Gastroesophageal sphincter (tissue), 4 donors: ENCODE measurements around the gene OR2B2. TPM values are rescaled to one million over a fixed set of nuclear protein-coding genes. Genes with fewer than 3 reads are reported as not detected.
"Not testable (repeated sequence)": the region's sequence is repeated elsewhere in the genome, so short reads cannot be mapped to it uniquely, and the experiment has no call there.

ENCODE experiments used
- ATAC-seq: fragments of 150-250 bp; one replicate; pipeline ENCODE4 v1.9.1; 2016; ENCODE audit warnings: mild to moderate bottlenecking, moderate library complexity
- H3K27ac ChIP-seq, 4 donors: fragments of 200-600 bp; sonication (generic) in 3 of 4; 1 replicate in 3 of 4; 2 replicates in 1 of 4; pipeline ENCODE4 v1.5.1; 2016 to 2019
- H3K27me3 ChIP-seq: fragments of 200-600 bp; sonication (generic); one replicate; pipeline ENCODE4 v1.5.1; 2019
- H3K36me3 ChIP-seq, 2 donors: fragments of 200-600 bp; sonication (generic); one replicate each; pipeline ENCODE4 v1.5.1; 2019; ENCODE audit warnings: control low read depth in 1 of 2
- H3K4me1 ChIP-seq, 3 donors: fragments of 200-600 bp; sonication (generic); 1 replicate in 2 of 3; 2 replicates in 1 of 3; pipeline ENCODE4 v1.5.1; 2016 to 2019; ENCODE audit warnings: control low read depth in 2 of 3
- H3K4me3 ChIP-seq, 2 donors: fragments of 200-600 bp; sonication (generic); one replicate each; pipeline ENCODE4 v1.5.1; 2019; ENCODE audit warnings: mild to moderate bottlenecking in 1 of 2, moderate library complexity in 1 of 2
- H3K9me3 ChIP-seq, 3 donors: fragments of 200-600 bp; sonication (generic); one replicate each; pipeline ENCODE4 v1.5.1; 2017 to 2019; ENCODE audit warnings: control low read depth in 2 of 3
- EP300 ChIP-seq: sonication (generic); formaldehyde crosslinking; IDR thresholded peaks from one replicate; pipeline ENCODE4 v1.6.1; 2017; ENCODE audit warnings: antibody characterized with exemption, mild to moderate bottlenecking
- POLR2A ChIP-seq, 2 donors: fragments of 450-650 bp; IDR thresholded peaks; one replicate each; pipeline ENCODE4 v1.6.1; 2017; ENCODE audit warnings: antibody characterized with exemption in 2 of 2, mild to moderate bottlenecking in 2 of 2, moderate library complexity in 1 of 2
- POLR2AphosphoS5 ChIP-seq: sonication (generic); formaldehyde crosslinking; IDR thresholded peaks from one replicate; pipeline ENCODE4 v1.6.1; 2017; ENCODE audit warnings: antibody characterized with exemption
- WGBS, 2 donors: methylation state at CpG; one replicate each; pipeline ENCODE4 v1.1.5; 2018; ENCODE audit warnings: low coverage in 1 of 2; 5-methylcytosine and 5-hydroxymethylcytosine counted together
- total RNA-seq, 4 donors: library from RNA; depleted of rRNA; stranded (reverse); fragments of >200 nt; gene quantifications; one replicate each; pipeline ENCODE4 v1.1.0, GENCODE V29; 2016
- TF ChIP-seq, protein P1 (sequence below), 4 experiments: fragments of 200-600 bp in 2 of 4; fragments of 450-650 bp in 2 of 4; sonication (generic) in 1 of 4; IDR thresholded peaks; one replicate each; pipeline ENCODE4 v1.5.1; 2017 to 2019; ENCODE audit warnings: antibody characterized with exemption in 4 of 4, mild to moderate bottlenecking in 2 of 4, moderate library complexity in 2 of 4

OR2B2 gene
- total RNA-seq, 4 donors from 2014 or later = not detected

DNA sequence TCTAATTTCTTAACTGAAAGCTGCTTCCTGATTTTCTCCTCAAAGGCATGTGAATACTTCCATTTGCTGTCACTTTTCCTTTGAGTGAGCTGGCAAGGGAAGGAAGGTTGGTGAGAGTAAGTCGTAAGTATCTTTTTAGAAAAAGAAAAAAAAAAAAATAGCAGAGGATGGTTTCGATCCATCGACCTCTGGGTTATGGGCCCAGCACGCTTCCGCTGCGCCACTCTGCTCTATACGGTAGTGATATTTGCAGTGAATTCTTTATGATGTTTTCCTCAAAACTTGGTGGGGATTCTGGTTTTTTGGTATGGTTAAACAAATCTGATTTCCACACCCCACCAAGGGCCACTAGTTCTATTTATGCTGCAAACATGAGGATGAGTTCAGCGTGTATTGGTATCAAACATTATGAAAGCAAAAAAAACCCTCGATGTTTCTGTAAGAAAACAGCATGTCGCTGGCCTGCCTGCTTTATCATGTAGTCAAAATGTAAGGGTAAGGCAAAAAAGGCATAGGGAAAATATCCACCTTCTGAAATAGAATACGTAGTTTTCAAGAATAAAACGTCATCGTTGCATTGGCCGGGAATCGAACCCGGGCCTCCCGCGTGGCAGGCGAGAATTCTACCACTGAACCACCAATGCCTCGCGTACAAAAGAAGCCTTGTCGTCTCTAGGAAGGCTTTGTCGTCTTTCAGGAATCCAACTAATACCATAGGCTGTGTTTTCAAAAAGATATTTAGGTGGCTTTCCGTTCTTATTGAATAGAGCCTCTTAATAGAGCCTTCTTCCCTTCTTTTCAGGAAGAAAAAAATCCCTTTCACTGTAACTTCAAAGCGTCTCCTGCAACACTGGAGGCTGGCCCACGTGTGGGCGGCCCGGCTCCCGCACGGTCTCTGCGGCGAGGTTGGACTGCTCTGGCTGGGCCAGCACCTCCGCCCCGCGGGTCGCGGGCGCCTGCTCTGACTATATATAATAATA lies 9.6 kb downstream of the OR2B2 start:
- TF ChIP-seq, protein P1, sequence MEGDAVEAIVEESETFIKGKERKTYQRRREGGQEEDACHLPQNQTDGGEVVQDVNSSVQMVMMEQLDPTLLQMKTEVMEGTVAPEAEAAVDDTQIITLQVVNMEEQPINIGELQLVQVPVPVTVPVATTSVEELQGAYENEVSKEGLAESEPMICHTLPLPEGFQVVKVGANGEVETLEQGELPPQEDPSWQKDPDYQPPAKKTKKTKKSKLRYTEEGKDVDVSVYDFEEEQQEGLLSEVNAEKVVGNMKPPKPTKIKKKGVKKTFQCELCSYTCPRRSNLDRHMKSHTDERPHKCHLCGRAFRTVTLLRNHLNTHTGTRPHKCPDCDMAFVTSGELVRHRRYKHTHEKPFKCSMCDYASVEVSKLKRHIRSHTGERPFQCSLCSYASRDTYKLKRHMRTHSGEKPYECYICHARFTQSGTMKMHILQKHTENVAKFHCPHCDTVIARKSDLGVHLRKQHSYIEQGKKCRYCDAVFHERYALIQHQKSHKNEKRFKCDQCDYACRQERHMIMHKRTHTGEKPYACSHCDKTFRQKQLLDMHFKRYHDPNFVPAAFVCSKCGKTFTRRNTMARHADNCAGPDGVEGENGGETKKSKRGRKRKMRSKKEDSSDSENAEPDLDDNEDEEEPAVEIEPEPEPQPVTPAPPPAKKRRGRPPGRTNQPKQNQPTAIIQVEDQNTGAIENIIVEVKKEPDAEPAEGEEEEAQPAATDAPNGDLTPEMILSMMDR (IDR thresholded peaks at IDR 0.05) = no peak
- no peak for TF ChIP-seq POLR2A (IDR thresholded peaks at IDR 0.05)
- TF ChIP-seq EP300 = no peak
- TF ChIP-seq POLR2AphosphoS5 = peak; percentile 11
- Histone ChIP-seq H3K9me3 (no peaks in the 10 kb centered on the region), H3K4me3 (peak overlapping the region; percentile 55 to 83), H3K27ac (peak overlapping the region; percentile 81 to 97 (median 86)), H3K27me3 (peaks cover 11% of the 10 kb centered on the region), H3K36me3 (no peaks in the 10 kb centered on the region), H3K4me1 (peaks cover 0 to 15% (median 0%) of the 10 kb centered on the region in 3 donors)
- ATAC-seq = peak; percentile 90
- WGBS, 2 donors = 0 to 1% methylated on average over 37 to 38 of the region's 38 CpGs

DNA sequence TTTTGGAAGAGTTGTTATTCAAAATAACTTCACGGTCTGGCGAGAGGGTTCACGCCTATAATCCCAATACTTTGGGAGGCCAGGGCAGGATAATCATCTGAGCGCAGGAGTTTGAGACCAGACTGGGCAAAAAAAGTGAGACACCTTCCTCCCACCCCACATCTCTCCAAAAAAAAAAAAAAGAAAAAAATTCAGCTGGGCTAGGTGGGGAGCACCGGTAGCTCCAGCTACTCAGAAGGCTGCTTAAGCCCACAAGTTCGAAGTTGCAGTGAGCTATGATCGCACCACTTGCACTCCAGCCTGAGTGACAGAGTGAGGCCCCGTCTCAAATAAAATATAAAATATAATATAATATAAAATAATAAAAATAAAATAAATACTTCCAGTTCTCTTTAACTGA lies 10.4 kb downstream of the OR2B2 start:
- Histone ChIP-seq H3K4me1 (peaks cover 0 to 15% (median 0%) of the 10 kb centered on the region in 3 donors), H3K27me3 (peaks cover 9% of the 10 kb centered on the region), H3K4me3 (no peak overlapping the region), H3K27ac (no peak overlapping the region), H3K9me3 (no peaks in the 10 kb centered on the region), H3K36me3 (no peaks in the 10 kb centered on the region)
- ATAC-seq = no peak
- no peak for TF ChIP-seq POLR2AphosphoS5
- TF ChIP-seq POLR2A (IDR thresholded peaks at IDR 0.05) = no peak
- no peak for TF ChIP-seq EP300
- TF ChIP-seq, protein P1 (IDR thresholded peaks at IDR 0.05) = no peak
- whole genome bisulfite sequencing, 2 donors = 67 to 75% methylated on average over 1 to 8 of the region's 8 CpGs

DNA sequence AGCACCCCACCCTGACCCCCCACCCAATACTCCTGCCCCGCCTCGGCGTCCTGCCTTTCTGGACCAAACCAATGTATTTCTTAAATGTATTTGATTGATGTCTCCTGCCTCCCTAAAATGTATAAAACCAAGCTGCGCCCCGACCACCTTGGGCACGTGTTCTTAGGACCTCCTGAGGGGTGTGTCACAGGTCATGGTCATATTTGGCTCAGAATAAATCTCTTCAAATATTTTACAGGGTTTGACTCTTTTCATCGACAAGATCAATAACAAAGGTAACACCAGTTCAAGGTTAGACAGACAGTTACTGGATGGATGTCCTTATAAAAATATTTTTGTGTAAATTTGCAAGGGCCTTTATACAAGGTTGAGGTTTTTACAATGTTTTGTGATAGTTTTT lies 12.0 kb downstream of the OR2B2 start:
- 81 to 85% methylated on average over 5 to 7 of the region's 7 CpGs for WGBS, 2 donors
- H3K9me3 ChIP-seq, H3K4me3 ChIP-seq, H3K36me3 ChIP-seq, H3K27ac ChIP-seq, ATAC-seq, H3K27me3 ChIP-seq: not testable (repeated sequence)
- H3K4me1 ChIP-seq = peaks cover 0 to 15% (median 0%) of the 10 kb centered on the region in 3 donors

DNA sequence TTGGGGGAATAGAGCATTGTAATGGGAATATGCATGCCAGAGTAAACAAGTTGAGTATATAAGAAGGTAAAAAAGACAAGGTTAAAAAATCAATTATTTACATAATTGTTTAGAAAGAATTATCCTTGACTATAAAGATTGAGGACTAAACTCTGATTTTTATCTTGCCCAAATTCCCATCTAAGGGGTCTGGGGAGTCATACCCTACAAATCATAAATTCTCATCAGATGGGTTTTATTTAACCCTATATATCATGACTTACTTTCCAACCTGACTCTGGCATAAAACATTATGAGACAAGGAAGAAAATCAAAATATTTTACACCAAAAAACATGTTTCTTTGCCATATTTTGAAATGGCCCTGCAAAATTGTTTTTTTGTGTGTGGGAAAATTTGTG lies 12.7 kb downstream of the OR2B2 start:
- Histone ChIP-seq H3K36me3 (no peaks in the 10 kb centered on the region), H3K27me3 (no peaks in the 10 kb centered on the region), H3K4me3 (no peak overlapping the region), H3K4me1 (peaks cover 0 to 15% (median 0%) of the 10 kb centered on the region in 3 donors), H3K27ac (no peak overlapping the region), H3K9me3 (no peaks in the 10 kb centered on the region)
- no peak for TF ChIP-seq POLR2AphosphoS5
- TF ChIP-seq EP300 = no peak
- no peak for TF ChIP-seq POLR2A (IDR thresholded peaks at IDR 0.05)
- TF ChIP-seq, protein P1 (IDR thresholded peaks at IDR 0.05) = no peak
- ATAC-seq = no peak

DNA sequence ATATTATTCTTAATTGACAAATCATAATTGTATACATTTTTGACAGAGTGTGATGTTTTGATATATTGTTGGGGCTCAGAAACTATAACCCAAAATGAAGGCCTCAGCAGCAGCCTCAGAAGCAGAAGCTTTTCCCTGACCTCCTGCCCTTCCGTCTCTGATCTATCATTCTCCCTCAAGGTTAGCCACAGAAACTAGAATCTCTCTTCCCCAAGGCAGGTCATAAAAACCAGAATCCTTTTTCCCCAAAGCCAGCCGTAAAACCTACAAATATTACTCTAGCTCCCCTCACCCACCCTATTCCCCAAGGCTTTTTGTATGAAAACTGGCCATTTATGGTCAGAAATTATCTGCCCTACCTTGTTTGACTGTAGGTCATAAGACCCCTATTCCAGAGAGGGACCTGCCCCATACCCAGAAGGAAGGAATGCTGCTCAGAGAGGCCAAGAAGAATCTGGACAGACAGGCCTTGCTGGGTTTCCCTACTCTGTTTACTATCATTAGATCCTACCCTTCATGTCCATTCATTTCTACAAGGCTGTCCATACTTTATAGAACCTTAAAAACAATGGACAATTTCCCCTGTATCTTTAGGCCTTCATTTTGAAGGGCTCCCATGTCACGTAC lies 14.5 kb downstream of the OR2B2 start:
- ATAC-seq = no peak
- WGBS, 2 donors = 63 to 91% methylated on average over 1 to 3 of the region's 3 CpGs

More for the DNA sequence above, 14.5 kb downstream of the OR2B2 start:
- Histone ChIP-seq H3K27me3 (peaks cover 11% of the 10 kb centered on the region), H3K36me3 (no peaks in the 10 kb centered on the region), H3K4me3 (no peak overlapping the region), H3K4me1 (peaks cover 0 to 23% (median 9%) of the 10 kb centered on the region in 3 donors), H3K27ac (no peak overlapping the region), H3K9me3 (no peaks in the 10 kb centered on the region)
- TF ChIP-seq POLR2AphosphoS5 = no peak
- TF ChIP-seq, protein P1 (IDR thresholded peaks at IDR 0.05) = no peak
- TF ChIP-seq POLR2A (IDR thresholded peaks at IDR 0.05) = no peak
